SK-N-SH treated with all-trans-retinoic acid at 6 μM for 48 hours (cell line): ENCODE results near the gene DOK5.

Experiments
- ATAC-seq: fragments of 200-7000 bp; cut with Tn5 transposase; 3 replicates; pipeline ENCODE4 v1.9.1; 2020; ENCODE audit warnings: mild to moderate bottlenecking, moderate library complexity
- ARNTL ChIP-seq: fragments of 450-650 bp; formaldehyde crosslinking; IDR thresholded peaks from 2 replicates; pipeline ENCODE4 v1.5.0; 2020; ENCODE audit warnings: low read depth, mild to moderate bottlenecking, moderate library complexity, borderline replicate concordance
- BACH2 ChIP-seq: fragments of 250-450 bp; sonication (Bioruptor Pico); IDR thresholded peaks from 2 replicates; pipeline ENCODE4 v1.9.0; 2021; ENCODE audit warnings: mild to moderate bottlenecking, borderline replicate concordance
- CREB5 ChIP-seq: fragments of 250-450 bp; sonication (Bioruptor Pico); IDR thresholded peaks from 2 replicates; pipeline ENCODE4 v1.5.1; 2020; ENCODE audit warnings: low read depth, mild to moderate bottlenecking, moderate library complexity
- CSDC2 ChIP-seq: fragments of 250-450 bp; sonication (Bioruptor Pico); IDR thresholded peaks from 2 replicates; pipeline ENCODE4 v1.5.0; 2020; ENCODE audit warnings: mild to moderate bottlenecking, moderate library complexity
- CSRNP3 ChIP-seq: fragments of 250-450 bp; sonication (Bioruptor Pico); IDR thresholded peaks from 2 replicates; pipeline ENCODE4 v1.5.1; 2021; ENCODE audit warnings: mild to moderate bottlenecking, moderate library complexity
- ESRRG ChIP-seq: fragments of 250-450 bp; sonication (Bioruptor Pico); IDR thresholded peaks from 2 replicates; pipeline ENCODE4 v1.6.1; 2021; ENCODE audit warnings: mild to moderate bottlenecking
- GLIS3 ChIP-seq: fragments of 250-450 bp; sonication (Bioruptor Pico); IDR thresholded peaks from 2 replicates; pipeline ENCODE4 v1.5.0; 2020; ENCODE audit warnings: mild to moderate bottlenecking, moderate library complexity
- ISL1 ChIP-seq: fragments of 250-450 bp; sonication (Bioruptor Pico); IDR thresholded peaks from 2 replicates; pipeline ENCODE4 v2.1.2; 2022; ENCODE audit warnings: mild to moderate bottlenecking, moderate library complexity
- OSR1 ChIP-seq: fragments of 250-450 bp; sonication (Bioruptor Pico); IDR thresholded peaks from 2 replicates; pipeline ENCODE4 v1.8.0; 2022; ENCODE audit warnings: moderate library complexity, mild to moderate bottlenecking, inconsistent platforms
- POU6F1 ChIP-seq: fragments of 250-450 bp; sonication (Bioruptor Pico); IDR thresholded peaks from 2 replicates; pipeline ENCODE4 v1.8.0; 2021; ENCODE audit warnings: low read depth, mild to moderate bottlenecking, moderate library complexity, borderline replicate concordance
- PPARA ChIP-seq: fragments of 250-450 bp; sonication (Bioruptor Pico); IDR thresholded peaks from 2 replicates; pipeline ENCODE4 v1.5.0; 2020; ENCODE audit warnings: mild to moderate bottlenecking, borderline replicate concordance
- SNAI2 ChIP-seq: fragments of 250-450 bp; sonication (Bioruptor Pico); IDR thresholded peaks from 2 replicates; pipeline ENCODE4 v1.5.0; 2020; ENCODE audit warnings: mild to moderate bottlenecking, moderate library complexity
- TCF4 ChIP-seq: fragments of 250-450 bp; sonication (Bioruptor Pico); IDR thresholded peaks from 2 replicates; pipeline ENCODE4 v1.8.0; 2021; ENCODE audit warnings: mild to moderate bottlenecking, moderate library complexity, borderline replicate concordance
- TSHZ2 ChIP-seq: fragments of 250-450 bp; sonication (Bioruptor Pico); IDR thresholded peaks from 2 replicates; pipeline ENCODE4 v1.5.0; 2020; ENCODE audit warnings: mild to moderate bottlenecking, moderate library complexity
- ZC3H10 ChIP-seq: fragments of 250-450 bp; sonication (Bioruptor Pico); IDR thresholded peaks from 2 replicates; pipeline ENCODE4 v1.5.1; 2021; ENCODE audit warnings: mild to moderate bottlenecking, moderate library complexity
- ZFP30 ChIP-seq: fragments of 450-650 bp; formaldehyde crosslinking; IDR thresholded peaks from 2 replicates; pipeline ENCODE4 v1.5.0; 2022; ENCODE audit warnings: mild to moderate bottlenecking, moderate library complexity
- ZNF565 ChIP-seq: fragments of 450-650 bp; formaldehyde crosslinking; conservative IDR thresholded peaks from 2 replicates; pipeline ENCODE4 v1.5.0; 2020; ENCODE audit warnings: low read depth, mild to moderate bottlenecking, moderate library complexity
- ZNF70 ChIP-seq: fragments of 450-650 bp; formaldehyde crosslinking; IDR thresholded peaks from 2 replicates; pipeline ENCODE4 v1.5.0; 2020; ENCODE audit warnings: mild to moderate bottlenecking, moderate library complexity
- ZNF8 ChIP-seq: fragments of 450-650 bp; formaldehyde crosslinking; IDR thresholded peaks from 2 replicates; pipeline ENCODE4 v1.5.0; 2020; ENCODE audit warnings: mild to moderate bottlenecking, moderate library complexity

DOK5 gene

GRCh38 chr20:54620611-54621010, 145.2 kb downstream of the DOK5 start:
- ATAC-seq: no peak

GRCh38 chr20:54622333-54623295, 147.2 kb downstream of the DOK5 start:
- TF ChIP-seq CREB5 (no peak), ZFP30 (no peak), ARNTL (CRISPR knock-in tag) (no peak), TCF4 (CRISPR knock-in tag) (no peak), ZNF8 (no peak), POU6F1 (CRISPR knock-in tag) (no peak), GLIS3 (CRISPR knock-in tag) (no peak)
- TF ChIP-seq, all 23 proteins: peak for 0
- no peak for ATAC-seq

More at GRCh38 chr20:54620611-54621010, 145.2 kb downstream of the DOK5 start:
- TF ChIP-seq ESRRG (CRISPR knock-in tag) (no peak), CSRNP3 (CRISPR knock-in tag) (no peak), SNAI2 (CRISPR knock-in tag) (no peak), ZFP30 (no peak), PPARA (no peak), GLIS3 (CRISPR knock-in tag) (no peak), BACH2 (CRISPR knock-in tag) (no peak), ZC3H10 (CRISPR knock-in tag) (no peak), OSR1 (no peak), CREB5 (no peak), TSHZ2 (CRISPR knock-in tag) (no peak), ISL1 (no peak), ZNF565 (CRISPR knock-in tag) (no peak), ZNF70 (CRISPR knock-in tag) (no peak), CSDC2 (CRISPR knock-in tag) (no peak)
- TF ChIP-seq, all 23 proteins: peak for 0

GRCh38 chr20:54623991-54624569, 148.7 kb downstream of the DOK5 start:
- no peak for ATAC-seq

More at GRCh38 chr20:54623991-54624569, 148.7 kb downstream of the DOK5 start:
- TF ChIP-seq OSR1: no peak
- TF ChIP-seq, all 23 proteins: peak for 0
